ENCODE data around the gene SPACA6. TPM values are rescaled to one million over a fixed set of nuclear protein-coding genes. Genes with fewer than 3 reads are reported as not detected.

The SPACA6 gene
- total and polyA plus RNA-seq, 2 of the 8 experiments (the other 6 are each of a cell fraction or from before 2014, with no cell fraction given), result 7.1 to 7.5 TPM

DNA sequence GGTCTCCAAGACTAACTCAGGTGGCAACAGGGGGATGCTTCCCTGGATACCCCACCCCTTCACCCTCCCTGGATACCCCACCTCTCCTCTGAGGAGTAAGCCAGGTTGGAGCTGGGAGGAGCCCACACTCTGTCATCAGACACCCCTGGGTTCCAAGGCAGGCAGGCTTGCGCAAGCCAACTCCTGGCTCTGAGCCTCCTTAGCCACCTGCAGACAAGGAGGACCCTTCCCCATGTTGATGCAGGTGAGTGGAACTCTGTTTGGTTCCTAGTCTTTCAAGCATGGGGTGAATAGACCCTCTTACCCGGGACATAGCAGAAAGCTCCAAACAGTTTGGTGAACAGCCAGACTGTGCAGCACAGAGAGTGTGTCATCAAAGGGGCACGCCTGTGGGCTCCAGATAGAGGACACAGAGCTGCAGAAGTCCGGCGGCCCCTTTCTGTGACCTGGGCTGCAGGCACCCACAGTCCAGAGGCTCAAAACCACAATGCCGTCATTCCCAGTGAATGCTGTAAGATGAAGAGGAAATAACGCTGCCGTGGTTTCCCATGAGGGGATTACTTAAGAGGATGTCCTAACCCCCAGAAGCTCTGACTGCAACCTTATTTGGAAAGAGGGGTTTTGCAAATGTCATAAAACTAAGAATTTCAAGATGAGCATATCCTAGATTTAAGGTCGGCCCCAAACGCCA lies 42.8 kb downstream of the SPACA6 start:
- H4K5ac ChIP-seq (ENCODE audit: insufficient read length, low read depth, low read length), result no peak overlapping the region
- H3K23ac ChIP-seq (ENCODE audit: insufficient read length), result no peak overlapping the region
- H4K91ac ChIP-seq (replicated peaks; ENCODE audit: insufficient read length, low read length), result no peak overlapping the region
- no peaks in the 10 kb centered on the region for H3K23me2 ChIP-seq (ENCODE audit: low read depth, low read length)
- CTCF ChIA-PET (ENCODE audit: partially characterized antibody), result no interaction called here
- no peaks in the 10 kb centered on the region for H4K20me1 ChIP-seq (replicated peaks in 1 of 2; ENCODE audit: control insufficient read depth in 1 of 2, insufficient read depth in 2 of 2, low read length in 2 of 2)
- H3K4me1 ChIP-seq (replicated peaks in 1 of 4; ENCODE audit: control insufficient read depth in 3 of 4, insufficient read depth in 4 of 4, low read length in 3 of 4), result peaks cover 0 to 3% (median 0%) of the 10 kb centered on the region in 4 experiments; a peak in 2 of 7 replicates
- H3K4ac ChIP-seq (replicated peaks; ENCODE audit: insufficient read length, low read depth, low read length), result no peak overlapping the region
- POLR2A ChIA-PET (ENCODE audit: partially characterized antibody), result no interaction called here
- H2BK5ac ChIP-seq (ENCODE audit: low read depth, low read length), result no peak overlapping the region
- H3K27ac ChIP-seq (ENCODE audit: low read depth, low read length), result no peak overlapping the region
- FAIRE-seq (no peak), DNase-seq (ENCODE audit: low read depth in 1 of 2, low spot score in 2 of 2) (no peak)
- no peaks in the 10 kb centered on the region for H3K79me2 ChIP-seq (ENCODE audit: control insufficient read depth in 1 of 2, insufficient read depth in 2 of 2, low read length in 2 of 2)
- H3K9me3 ChIP-seq (ENCODE audit: insufficient read depth in 2 of 2, low read depth in 1 of 2, low read length in 1 of 2), result peaks cover 0 to 7% of the 10 kb centered on the region in 2 experiments; a peak in 2 of 4 replicates
- H2AK5ac ChIP-seq (ENCODE audit: low read depth, low read length), result no peak overlapping the region
- no peak overlapping the region for H3K18ac ChIP-seq (ENCODE audit: extremely low read depth, low read length)
- no peak overlapping the region for H3K9ac ChIP-seq (replicated peaks in 1 of 4; ENCODE audit: extremely low read depth in 1 of 4, low read depth in 3 of 4, low read length in 3 of 4)
- H3K56ac ChIP-seq (replicated peaks; ENCODE audit: insufficient read length, low read depth, low read length), result no peak overlapping the region
- no peak overlapping the region for H2BK12ac ChIP-seq (ENCODE audit: low read depth, low read length)
- H2BK20ac ChIP-seq (ENCODE audit: low read length), result no peak overlapping the region
- H3K79me1 ChIP-seq (ENCODE audit: low read depth, low read length), result no peaks in the 10 kb centered on the region
- H3K4me3 ChIP-seq (ENCODE audit: extremely low read depth in 1 of 4, insufficient read depth in 2 of 4, low read depth in 3 of 4, low read length in 4 of 4), result no peak overlapping the region
- H3K27me3 ChIP-seq (replicated peaks in 1 of 4; ENCODE audit: control insufficient read depth in 3 of 4, extremely low read depth in 1 of 4, insufficient read depth in 3 of 4, low read length in 3 of 4), result no peaks in the 10 kb centered on the region
- H3K4me2 ChIP-seq (ENCODE audit: insufficient read depth in 1 of 2, low read depth in 2 of 2, low read length in 2 of 2), result no peak overlapping the region
- TF ChIP-seq CBX5 (IDR thresholded peaks at IDR 0.05; ENCODE audit: low read depth, low read length), result no peak
- TF ChIP-seq EZH2 (IDR thresholded peaks at IDR 0.05; ENCODE audit: low read depth, low read length, severe bottlenecking), result no peak
- H4K8ac ChIP-seq (ENCODE audit: extremely low read depth, insufficient read depth, low read length), result no peak overlapping the region
- H2BK120ac ChIP-seq (replicated peaks; ENCODE audit: low read depth, low read length), result no peak overlapping the region
- H3K14ac ChIP-seq (ENCODE audit: insufficient read length), result no peak overlapping the region
- 90% methylated on average over 10 of the region's 10 CpGs; no CpG with 5 or more reads in 1 of the 2 experiments for whole genome bisulfite sequencing, 2 experiments (ENCODE audit: extremely low coverage in 1 of 2, insufficient coverage in 1 of 2, insufficient read length in 1 of 2, insufficient replicate concordance in 2 of 2, low coverage in 1 of 2, low lambda C conversion rate in 2 of 2, missing lambda C conversion rate in 1 of 2)
- no peaks in the 10 kb centered on the region for H3K36me3 ChIP-seq (ENCODE audit: control insufficient read depth in 2 of 4, insufficient read depth in 4 of 4, low read length in 3 of 4)
- no peak overlapping the region for H2BK15ac ChIP-seq (ENCODE audit: low read length)
- H2AFZ ChIP-seq (ENCODE audit: low read length), result no peak overlapping the region
